GM12891 (cell line): ENCODE measurements around the gene EML6.

Experiments
- DNase-seq: peaks from one replicate; pipeline ENCODE4 v3.0.0; 2011; ENCODE audit warnings: low spot score; ENCODE audit not compliant: insufficient read length
- FAIRE-seq: peaks from 2 replicates; lab custom pipeline; 2011; peaks lifted over from hg19 to GRCh38; lab: Jason Lieb, UNC
- PAX5 ChIP-seq: IDR thresholded peaks from 2 replicates; pipeline ENCODE4 v1.6.1; 2011; ENCODE audit warnings: low read length, moderate library complexity, mild to moderate bottlenecking; ENCODE audit not compliant: insufficient read depth, severe bottlenecking
- POLR2A ChIP-seq: IDR thresholded peaks from 2 replicates; pipeline ENCODE4 v1.6.1; 2011; ENCODE audit warnings: low read depth, low read length, control low read depth
- POLR2AphosphoS5 ChIP-seq: IDR thresholded peaks from 2 replicates; pipeline ENCODE4 v1.6.1; 2011; ENCODE audit warnings: low read depth, low read length, control low read depth
- POU2F2 ChIP-seq: IDR thresholded peaks from 2 replicates; pipeline ENCODE4 v1.6.1; 2011; ENCODE audit warnings: low read depth, mild to moderate bottlenecking, control low read depth, low read length, moderate library complexity
- SPI1 ChIP-seq: IDR thresholded peaks from 2 replicates; pipeline ENCODE4 v1.6.1; 2011; ENCODE audit warnings: low read depth, low read length, control low read depth
- TAF1 ChIP-seq: IDR thresholded peaks from 2 replicates; pipeline ENCODE4 v1.6.1; 2011; ENCODE audit warnings: low read depth, low read length, control low read depth

Gene EML6

DNA sequence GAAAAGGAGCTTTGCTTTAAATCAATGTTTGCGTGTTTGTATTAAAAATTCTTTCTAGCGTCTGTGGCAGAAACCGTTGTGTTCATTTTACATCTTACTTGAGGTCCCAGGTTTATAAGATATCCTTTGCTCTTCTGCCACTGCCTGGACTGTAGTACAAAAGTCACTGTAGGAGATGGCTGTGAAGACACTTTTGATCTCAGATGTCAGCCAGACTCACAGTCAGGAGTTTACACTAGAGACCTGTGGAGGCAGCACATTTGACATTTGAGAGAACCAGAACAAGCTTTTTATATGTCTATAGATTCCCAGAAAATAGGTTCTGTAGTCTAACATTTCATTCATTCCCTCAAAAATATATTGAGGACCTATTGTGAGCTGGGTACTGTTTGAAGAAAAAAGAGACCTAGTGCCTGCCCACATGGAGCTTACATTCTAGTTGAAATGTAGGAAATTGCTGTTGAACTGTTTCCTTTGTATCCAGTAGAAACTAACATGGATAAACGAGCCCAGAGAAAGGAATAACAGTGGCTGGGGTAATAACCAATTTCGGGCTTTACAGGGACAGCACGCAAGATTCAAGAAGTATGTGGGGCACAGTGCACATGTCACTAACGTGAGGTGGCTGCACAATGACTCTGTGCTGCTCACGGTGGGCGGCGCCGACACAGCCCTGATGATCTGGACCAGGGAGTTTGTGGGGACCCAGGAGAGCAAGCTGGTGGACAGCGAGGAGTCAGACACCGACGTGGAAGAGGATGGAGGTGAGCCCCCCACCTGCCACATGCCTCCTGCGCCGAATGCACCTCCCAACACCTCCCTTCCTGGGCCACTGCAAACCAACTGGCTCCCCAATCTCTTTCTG is 204.5 kb downstream of the EML6 start:
- no peak for DNase-seq
- TF ChIP-seq POU2F2 = no peak
- no peak for TF ChIP-seq SPI1
- TF ChIP-seq PAX5 = no peak
- TF ChIP-seq POLR2AphosphoS5 = no peak
- TF ChIP-seq TAF1 = no peak
- TF ChIP-seq POLR2A = no peak
- no peak for FAIRE-seq

DNA sequence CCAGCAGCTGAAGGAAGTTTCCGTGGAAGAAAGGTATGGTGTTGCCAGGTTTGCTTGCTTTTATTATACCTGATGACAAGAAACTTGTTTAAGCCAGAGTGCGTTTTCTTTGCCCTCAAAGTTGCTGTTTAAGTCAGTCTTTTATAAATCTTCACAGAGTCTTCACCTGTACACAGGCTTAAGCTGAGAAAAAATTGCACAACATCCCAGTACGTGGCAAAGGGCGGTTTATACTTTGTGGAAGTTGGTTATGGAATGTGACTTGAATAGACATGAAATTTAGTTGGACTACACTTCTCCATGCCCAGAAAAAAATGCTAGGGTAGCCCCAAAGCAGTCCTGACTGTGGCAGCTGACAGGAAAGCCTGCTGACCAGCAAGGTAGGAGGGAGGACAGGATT is 205.3 kb downstream of the EML6 start:
- TF ChIP-seq POU2F2 = no peak
- no peak for TF ChIP-seq TAF1
- TF ChIP-seq POLR2A = no peak
- no peak for TF ChIP-seq PAX5
- no peak for TF ChIP-seq POLR2AphosphoS5
- no peak for TF ChIP-seq SPI1
- FAIRE-seq (no peak), DNase-seq (no peak)

DNA sequence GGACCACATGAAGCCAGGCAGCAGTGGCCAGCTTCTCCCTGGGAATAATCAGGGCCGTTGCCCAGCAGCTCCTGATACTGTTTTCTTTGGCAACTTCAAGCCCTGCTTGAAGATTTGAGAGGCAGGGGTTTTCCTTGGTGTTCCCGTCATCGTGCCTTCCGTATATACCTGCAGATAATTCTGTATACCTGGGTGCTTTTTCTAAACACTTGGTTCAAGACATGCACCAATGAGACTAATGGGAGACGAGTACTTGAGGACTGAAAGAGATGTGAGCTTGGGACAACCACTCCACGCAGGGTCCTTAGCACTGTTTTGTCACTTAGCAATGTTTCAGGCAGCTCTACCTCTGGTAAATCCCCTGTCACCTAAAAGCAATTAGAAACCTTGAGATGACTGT is 208.0 kb downstream of the EML6 start:
- no peak for FAIRE-seq

DNA sequence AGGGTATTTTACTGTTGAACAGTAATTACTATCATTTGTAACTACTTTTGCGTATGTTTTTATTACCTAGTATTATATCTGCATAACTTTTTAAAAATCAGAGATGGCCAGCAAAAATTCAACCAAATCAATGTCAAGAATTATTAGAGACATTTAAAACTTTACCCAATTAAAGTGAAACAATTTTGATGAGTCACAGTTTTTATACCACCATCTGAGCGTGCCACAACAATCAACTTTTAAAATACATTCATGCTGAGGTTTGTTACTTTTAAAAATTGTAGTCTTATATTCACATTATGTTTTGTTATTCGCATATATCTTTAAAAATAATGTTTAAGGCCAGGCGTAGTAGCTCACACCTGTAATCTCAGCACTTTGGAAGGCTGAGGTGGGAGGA is 211.9 kb downstream of the EML6 start:
- TF ChIP-seq TAF1 (no peak), SPI1 (no peak), POLR2A (no peak), POU2F2 (no peak), POLR2AphosphoS5 (no peak), PAX5 (no peak)
- FAIRE-seq (no peak), DNase-seq (no peak)

More for the DNA sequence above, 208.0 kb downstream of the EML6 start:
- DNase-seq = no peak
- TF ChIP-seq POLR2AphosphoS5 = no peak
- no peak for TF ChIP-seq POU2F2

DNA sequence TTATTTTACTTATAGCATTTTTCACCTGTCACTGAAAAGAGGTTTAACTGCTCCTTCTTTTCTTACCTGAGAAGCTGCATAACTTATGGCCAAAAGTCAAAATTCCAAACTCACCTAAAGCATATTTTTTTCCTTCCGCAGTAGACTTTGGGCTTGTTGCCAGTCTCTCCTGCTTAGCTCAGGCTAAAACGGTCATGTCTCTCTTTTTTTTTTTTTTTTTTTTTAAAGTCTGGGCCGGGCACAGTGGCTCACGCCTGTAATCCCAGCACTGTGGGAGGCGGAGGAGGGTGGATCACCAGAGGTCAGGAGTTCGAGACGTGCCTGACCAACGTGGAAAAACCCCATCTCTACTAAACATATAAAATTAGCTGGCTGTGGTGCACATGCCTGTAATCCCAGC is 213.3 kb downstream of the EML6 start:
- FAIRE-seq (no peak), DNase-seq (no peak)
- TF ChIP-seq POU2F2 (no peak), POLR2A (no peak), PAX5 (no peak), SPI1 (no peak), TAF1 (no peak), POLR2AphosphoS5 (no peak)

DNA sequence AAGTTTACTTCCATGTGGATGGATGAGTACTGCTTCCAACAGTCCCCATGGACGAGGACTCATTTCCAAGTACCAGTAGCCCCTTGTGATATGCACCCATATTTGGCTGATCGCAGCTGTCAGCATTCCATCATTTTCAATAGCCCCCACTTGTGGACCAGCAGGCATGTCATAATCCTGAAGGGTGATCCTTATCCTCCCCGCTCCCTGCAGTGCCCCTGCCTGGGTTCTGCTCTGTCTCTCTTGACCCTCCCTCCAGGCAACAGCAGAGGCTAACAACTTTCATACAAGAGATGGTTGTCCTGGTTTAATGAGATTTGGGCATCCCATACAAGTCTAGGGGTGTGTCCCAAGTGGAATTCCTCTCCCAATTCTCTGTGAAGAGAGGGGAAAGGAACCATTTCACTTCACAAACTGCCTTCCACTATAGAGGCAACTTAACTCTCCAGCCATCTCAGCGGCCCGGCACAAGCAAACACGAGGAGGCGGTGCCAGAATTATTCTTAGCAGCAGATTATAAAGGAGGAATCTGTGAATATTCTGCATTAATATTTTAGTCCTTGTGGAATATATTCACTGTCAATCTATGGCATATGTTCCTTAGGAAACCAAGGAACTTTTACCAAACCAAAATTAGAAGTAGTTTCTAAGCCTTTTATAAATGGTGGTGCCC is 216.1 kb downstream of the EML6 start:
- no peak for FAIRE-seq
- DNase-seq = no peak
- TF ChIP-seq SPI1 = no peak
- TF ChIP-seq PAX5 = no peak
- no peak for TF ChIP-seq TAF1
- no peak for TF ChIP-seq POLR2A
- TF ChIP-seq POU2F2 = no peak
- no peak for TF ChIP-seq POLR2AphosphoS5

DNA sequence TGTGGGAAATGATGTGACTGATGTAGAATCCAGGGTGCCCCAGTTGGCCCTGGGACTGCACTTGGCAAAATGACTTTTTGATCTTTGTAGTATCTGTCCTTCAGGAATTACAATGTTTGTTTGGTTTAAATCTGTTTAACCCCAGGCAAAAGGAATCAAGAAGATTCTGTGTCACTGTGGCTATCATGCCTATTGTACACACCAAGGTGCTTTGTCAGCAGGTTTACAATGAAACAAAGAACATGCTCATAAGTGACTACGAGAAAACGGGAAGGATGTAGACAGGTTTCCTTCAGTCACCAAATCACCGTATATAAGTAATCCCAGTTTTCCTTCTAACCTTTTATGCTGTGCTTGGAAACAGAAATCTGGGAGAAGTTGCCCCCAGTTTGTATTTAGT is 217.3 kb downstream of the EML6 start:
- FAIRE-seq (no peak), DNase-seq (no peak)
- TF ChIP-seq POLR2A = no peak
- no peak for TF ChIP-seq SPI1
- no peak for TF ChIP-seq POLR2AphosphoS5
- no peak for TF ChIP-seq POU2F2
- no peak for TF ChIP-seq PAX5
- no peak for TF ChIP-seq TAF1

DNA sequence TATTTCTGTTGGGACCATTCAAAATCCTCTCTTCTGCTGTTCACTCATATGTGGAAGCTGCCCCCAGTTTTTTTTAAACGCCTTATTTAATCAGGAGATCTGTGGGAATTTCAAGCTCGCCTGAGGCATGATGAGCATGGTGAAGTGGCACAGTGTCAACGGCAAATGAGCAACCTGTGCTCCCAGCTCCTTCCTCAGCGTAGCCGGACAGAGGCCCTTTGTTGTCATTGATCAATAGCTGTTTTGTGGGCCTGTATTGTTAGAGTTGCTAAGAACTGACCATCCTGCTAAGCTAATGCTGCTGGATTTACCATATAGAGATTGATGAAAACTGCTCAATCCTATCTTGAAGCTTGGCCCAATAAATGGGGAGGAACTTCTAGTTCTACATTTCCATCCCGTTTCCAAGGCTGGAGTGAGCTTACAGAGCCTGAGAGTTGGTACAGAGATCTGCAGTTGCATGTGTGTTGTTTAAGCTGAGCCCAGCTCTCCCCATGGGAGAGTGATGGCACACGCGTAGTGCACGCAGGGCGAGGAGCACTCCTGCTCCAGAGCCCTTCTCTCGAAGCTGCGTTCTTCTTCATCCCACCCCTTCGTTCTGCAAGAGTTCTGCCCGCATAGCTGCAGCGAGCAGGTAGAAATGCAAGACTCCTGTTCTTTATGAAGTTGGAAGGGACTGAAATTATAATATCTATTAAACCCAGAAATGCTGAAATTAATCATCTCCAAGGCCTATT is 218.0 kb downstream of the EML6 start:
- TF ChIP-seq TAF1 = no peak
- FAIRE-seq = no peak
- DNase-seq = no peak

DNA sequence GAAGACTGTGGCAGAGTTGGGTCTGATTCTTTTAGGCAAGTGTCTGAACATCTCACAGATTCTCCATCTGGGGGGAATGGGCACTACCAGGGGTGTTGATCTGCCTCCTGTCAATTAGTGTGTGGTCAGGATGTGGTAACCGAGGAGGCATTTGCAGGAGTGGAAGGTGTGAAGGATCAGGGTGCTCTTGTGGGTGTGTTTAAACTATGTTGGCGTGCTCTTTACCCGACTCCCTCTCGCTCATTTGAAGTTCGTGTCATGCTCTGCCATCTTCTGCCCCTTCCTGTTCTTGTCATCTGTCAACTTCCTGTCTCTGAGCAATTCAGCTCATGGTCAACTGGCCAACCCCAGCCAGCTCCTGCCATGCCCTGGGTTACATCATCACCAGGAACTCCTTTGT is 218.9 kb downstream of the EML6 start:
- TF ChIP-seq SPI1 (no peak), PAX5 (no peak), POLR2A (no peak), POLR2AphosphoS5 (no peak), POU2F2 (no peak), TAF1 (no peak)
- FAIRE-seq (no peak), DNase-seq (no peak)

DNA sequence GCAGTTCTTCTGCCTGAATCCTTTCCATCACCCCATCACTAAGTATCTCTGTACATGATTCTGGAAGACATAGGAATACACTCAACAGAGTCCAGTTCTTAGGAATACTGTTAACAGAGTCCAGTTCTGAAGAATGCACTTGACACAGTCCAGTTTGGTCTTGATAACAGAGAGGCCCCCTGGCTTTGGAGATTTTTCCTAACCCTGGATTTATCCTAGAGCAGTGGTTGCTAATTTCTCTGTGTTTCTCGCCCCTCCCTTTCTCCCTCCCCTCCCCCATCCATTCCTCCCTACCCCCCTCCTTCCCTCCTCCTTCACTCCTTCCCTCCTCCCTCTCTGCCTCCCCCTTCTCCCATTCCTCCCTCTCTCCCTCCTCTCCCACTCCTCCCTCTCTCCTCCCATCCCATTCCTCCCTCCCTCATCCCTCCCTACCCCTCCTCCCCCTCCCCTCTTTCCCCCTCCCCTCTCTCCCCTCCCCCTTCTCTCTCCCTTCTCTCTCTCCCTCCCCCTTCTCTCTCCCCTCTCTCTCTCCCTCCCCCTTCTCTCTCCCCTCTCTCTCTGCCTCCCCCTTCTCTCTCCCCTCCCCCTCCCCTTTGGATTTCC is 221.4 kb downstream of the EML6 start:
- no peak for TF ChIP-seq POU2F2
- TF ChIP-seq POLR2A = no peak
- no peak for TF ChIP-seq PAX5
- no peak for TF ChIP-seq SPI1
- TF ChIP-seq POLR2AphosphoS5 = no peak
- TF ChIP-seq TAF1 = no peak
- no peak for DNase-seq
- no peak for FAIRE-seq
